A673 (cell line): Measurements from ENCODE around the gene TXNDC2. TPM values are rescaled to one million over a fixed set of nuclear protein-coding genes. Genes with fewer than 3 reads are reported as not detected.

Source experiments
- BruUV-seq: library from RNA; stranded (reverse); fragments of 400-500 nt; replicated peaks from 2 replicates; lab custom pipeline; 2021; lab: Mats Ljungman, UMichigan
- CTCF ChIA-PET: fragments of 300-600 bp; sonication (Branson Sonifier 250); formaldehyde crosslinking; loops from one replicate; lab custom pipeline; 2022; ENCODE audit warnings: antibody characterized with exemption; lab: Charles Lee
- POLR2A ChIA-PET: fragments of 300-600 bp; sonication (Branson Sonifier 250); formaldehyde crosslinking; loops from one replicate; lab custom pipeline; 2022; ENCODE audit warnings: antibody characterized with exemption; ENCODE audit not compliant: low non-redundant PET; lab: Charles Lee
- DNase-seq: peaks from one replicate; pipeline ENCODE4 v3.0.0-alpha.2; 2015; ENCODE audit warnings: low spot score
- H3K27ac ChIP-seq: fragments of 200-600 bp; sonication (generic); 2 replicates; pipeline ENCODE4 v1.5.1; 2016; ENCODE audit warnings: mixed run types, low read depth, mild to moderate bottlenecking, mixed read lengths, antibody characterized with exemption, low read length; ENCODE audit not compliant: poor library complexity, severe bottlenecking
- H3K27me3 ChIP-seq: fragments of 200-600 bp; sonication (generic); replicated peaks from 2 replicates; pipeline ENCODE4 v1.6.1; 2017; ENCODE audit warnings: mixed run types, low read depth, mild to moderate bottlenecking, mixed read lengths, antibody characterized with exemption, low read length; ENCODE audit not compliant: insufficient read depth, poor library complexity
- H3K36me3 ChIP-seq: fragments of 200-600 bp; sonication (generic); 2 replicates; pipeline ENCODE4 v1.6.1; 2016; ENCODE audit warnings: mixed run types, mild to moderate bottlenecking, mixed read lengths, antibody characterized with exemption, low read length; ENCODE audit not compliant: insufficient read depth, poor library complexity, severe bottlenecking
- H3K4me1 ChIP-seq: fragments of 200-600 bp; sonication (generic); 2 replicates; pipeline ENCODE4 v1.6.1; 2017; ENCODE audit warnings: mixed run types, mild to moderate bottlenecking, mixed read lengths, antibody characterized with exemption, low read length; ENCODE audit not compliant: insufficient read depth, poor library complexity, severe bottlenecking
- H3K4me3 ChIP-seq: fragments of 200-600 bp; sonication (generic); 2 replicates; pipeline ENCODE4 v1.5.1; 2016; ENCODE audit warnings: low read depth, mixed run types, mild to moderate bottlenecking, mixed read lengths, low read length; ENCODE audit not compliant: poor library complexity, severe bottlenecking
- H3K9me3 ChIP-seq: fragments of 200-600 bp; sonication (generic); 2 replicates; pipeline ENCODE4 v1.6.1; 2016; ENCODE audit warnings: mixed run types, low read depth, mild to moderate bottlenecking, mixed read lengths, antibody characterized with exemption, low read length; ENCODE audit not compliant: poor library complexity, severe bottlenecking
- EZH2 ChIP-seq: fragments of 200-600 bp; sonication (generic); IDR thresholded peaks from 2 replicates; pipeline ENCODE4 v1.6.1; 2017; ENCODE audit warnings: borderline replicate concordance, low read depth, mild to moderate bottlenecking, mixed read lengths, antibody characterized with exemption, low read length; ENCODE audit not compliant: poor library complexity, severe bottlenecking
- intact Hi-C: fragments of 100-400 bp; cut with micrococcal nuclease; formaldehyde crosslinking; loops from one replicate; pipeline ENCODE4 v1.10.0; 2022; ENCODE audit not compliant: unreplicated experiment
- total RNA-seq: library from RNA; stranded (reverse); gene quantifications from 2 replicates; pipeline ENCODE4 v1.2.3, GENCODE V29; 2021
- TF ChIP-seq, protein P1 (sequence below): fragments of 300-800, 200-600 bp; sonication (generic); conservative IDR thresholded peaks from 2 replicates; pipeline ENCODE4 v1.5.1; 2017; ENCODE audit warnings: low read depth, mild to moderate bottlenecking, antibody characterized with exemption, low read length, moderate library complexity, mixed read lengths

TXNDC2 gene
- total RNA-seq, 1 experiment from 2014 or later = 0.13 TPM

DNA sequence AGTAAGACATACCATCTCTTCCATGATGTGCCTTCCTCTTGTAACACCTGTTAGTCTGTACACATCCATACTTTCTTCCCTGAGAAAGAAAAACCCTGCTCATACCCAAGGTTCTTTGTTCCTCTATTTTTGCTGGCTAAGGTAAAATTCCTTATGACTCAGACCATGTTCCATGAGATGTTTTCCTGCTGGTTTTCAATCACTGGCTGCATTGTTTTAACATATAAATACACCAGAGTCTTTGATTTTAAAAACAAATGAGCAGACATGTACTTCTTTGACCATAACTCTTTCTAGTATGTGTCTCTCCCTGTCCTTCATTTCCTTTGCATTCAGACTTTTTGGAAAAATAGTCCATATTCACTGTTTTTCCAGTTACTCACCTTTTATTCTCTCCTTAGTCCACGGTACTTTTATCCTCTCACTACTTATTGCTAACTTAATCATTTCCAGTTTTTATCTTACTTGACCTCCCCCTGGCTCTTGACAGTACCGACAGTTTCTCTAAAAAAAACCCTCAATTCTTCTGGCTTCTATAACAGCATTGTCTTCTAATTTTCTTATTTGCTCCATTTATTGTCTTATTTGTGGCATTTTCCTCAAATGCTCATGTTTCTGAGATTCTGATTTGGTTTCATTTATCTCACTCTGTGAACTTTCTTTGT is 32.4 kb downstream of the TXNDC2 start:
- Histone ChIP-seq H3K27me3 (no peaks in the 10 kb centered on the region), H3K36me3 (no peaks in the 10 kb centered on the region), H3K9me3 (no peaks in the 10 kb centered on the region), H3K4me3 (no peak overlapping the region), H3K4me1 (peaks cover 58% of the 10 kb centered on the region), H3K27ac (no peak overlapping the region)
- no peak for DNase-seq
- no TSS peak for BruUV-seq
- intact Hi-C loops = no loop called here
- ChIA-PET CTCF (no interaction called here), POLR2A (no interaction called here)
- no peak for TF ChIP-seq EZH2
- TF ChIP-seq, protein P1, sequence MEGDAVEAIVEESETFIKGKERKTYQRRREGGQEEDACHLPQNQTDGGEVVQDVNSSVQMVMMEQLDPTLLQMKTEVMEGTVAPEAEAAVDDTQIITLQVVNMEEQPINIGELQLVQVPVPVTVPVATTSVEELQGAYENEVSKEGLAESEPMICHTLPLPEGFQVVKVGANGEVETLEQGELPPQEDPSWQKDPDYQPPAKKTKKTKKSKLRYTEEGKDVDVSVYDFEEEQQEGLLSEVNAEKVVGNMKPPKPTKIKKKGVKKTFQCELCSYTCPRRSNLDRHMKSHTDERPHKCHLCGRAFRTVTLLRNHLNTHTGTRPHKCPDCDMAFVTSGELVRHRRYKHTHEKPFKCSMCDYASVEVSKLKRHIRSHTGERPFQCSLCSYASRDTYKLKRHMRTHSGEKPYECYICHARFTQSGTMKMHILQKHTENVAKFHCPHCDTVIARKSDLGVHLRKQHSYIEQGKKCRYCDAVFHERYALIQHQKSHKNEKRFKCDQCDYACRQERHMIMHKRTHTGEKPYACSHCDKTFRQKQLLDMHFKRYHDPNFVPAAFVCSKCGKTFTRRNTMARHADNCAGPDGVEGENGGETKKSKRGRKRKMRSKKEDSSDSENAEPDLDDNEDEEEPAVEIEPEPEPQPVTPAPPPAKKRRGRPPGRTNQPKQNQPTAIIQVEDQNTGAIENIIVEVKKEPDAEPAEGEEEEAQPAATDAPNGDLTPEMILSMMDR = no peak

DNA sequence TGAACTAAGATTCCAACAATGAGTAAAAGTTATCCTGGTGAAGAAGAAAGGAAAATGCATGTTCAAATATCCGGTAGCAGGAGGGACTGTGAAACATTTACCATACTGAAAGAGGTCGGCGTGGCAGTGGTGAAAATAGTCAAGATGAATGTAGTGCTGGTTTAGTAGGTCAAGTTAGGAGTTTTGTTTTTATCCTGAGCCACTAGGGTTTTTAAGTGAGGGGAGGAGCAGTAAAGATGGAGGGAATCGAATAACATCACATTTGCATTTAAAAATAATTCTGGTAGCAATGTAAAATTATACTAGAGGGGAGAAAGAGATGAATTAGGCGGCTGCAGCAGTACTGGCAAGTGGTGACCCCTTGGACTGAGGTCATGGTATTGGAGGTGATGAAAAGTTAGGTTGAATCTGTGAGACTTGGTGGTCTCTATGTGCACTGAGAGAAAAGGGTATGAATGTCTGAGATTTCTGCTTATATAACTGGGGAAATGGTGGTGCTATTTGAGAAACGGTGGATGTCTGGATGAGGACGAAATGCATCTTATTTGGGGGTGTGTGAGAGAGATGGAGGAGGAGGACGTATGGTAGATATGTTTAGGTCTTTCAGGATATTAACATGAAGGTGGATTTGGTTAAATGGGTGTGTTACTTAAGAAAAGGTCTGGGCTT is 33.9 kb downstream of the TXNDC2 start:
- TF ChIP-seq, protein P1 = no peak
- no peak for TF ChIP-seq EZH2
- Histone ChIP-seq H3K4me1 (peaks cover 70% of the 10 kb centered on the region), H3K4me3 (no peak overlapping the region), H3K9me3 (no peaks in the 10 kb centered on the region), H3K27ac (no peak overlapping the region), H3K27me3 (no peaks in the 10 kb centered on the region), H3K36me3 (no peaks in the 10 kb centered on the region)
- ChIA-PET CTCF (no interaction called here), POLR2A (no interaction called here)
- BruUV-seq = no TSS peak
- DNase-seq = no peak
- intact Hi-C loops = loop anchor here (10.0 kb wide), 1 partner anchor 215 kb away; the partner anchor contains the start of gene RAB31

DNA sequence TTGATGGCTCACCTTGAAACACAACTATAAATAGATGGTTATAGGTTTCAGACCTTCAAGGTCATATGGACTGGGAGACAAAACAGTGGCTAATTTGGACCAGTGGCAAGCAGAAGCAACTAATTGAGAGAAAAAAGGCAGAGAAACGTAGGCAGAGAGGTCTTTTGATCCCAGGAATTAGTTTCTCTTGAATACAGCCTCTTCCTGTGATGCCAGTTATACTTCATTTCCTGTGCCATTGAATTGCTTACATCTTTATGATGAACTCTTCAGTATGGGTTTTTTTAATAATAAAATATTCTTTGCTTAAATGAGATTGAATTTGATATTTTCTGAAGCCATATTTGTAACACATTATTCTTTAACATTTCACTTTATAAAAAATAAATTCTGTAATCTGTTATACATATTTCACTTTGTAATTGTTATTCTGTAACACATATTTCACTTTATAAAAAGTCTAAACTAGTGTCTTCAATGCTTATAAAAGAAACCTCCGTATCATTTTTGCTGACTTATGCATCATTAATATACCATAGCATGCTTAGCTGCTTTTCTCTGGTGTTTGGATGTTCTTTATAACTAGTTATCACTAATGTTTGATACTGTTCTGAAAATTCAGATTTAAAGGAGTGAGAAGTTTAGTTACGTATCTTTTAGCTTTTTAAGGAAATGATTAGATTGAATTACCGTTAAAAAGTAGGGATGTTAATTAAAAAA is 37.0 kb downstream of the TXNDC2 start:
- DNase-seq = no peak
- TF ChIP-seq EZH2 = no peak
- TF ChIP-seq, protein P1 = no peak
- Histone ChIP-seq H3K36me3 (no peaks in the 10 kb centered on the region), H3K4me1 (peaks cover 73% of the 10 kb centered on the region), H3K27ac (no peak overlapping the region), H3K4me3 (no peak overlapping the region), H3K9me3 (no peaks in the 10 kb centered on the region), H3K27me3 (no peaks in the 10 kb centered on the region)
- ChIA-PET POLR2A (no interaction called here), CTCF (no interaction called here)
- intact Hi-C loops = loop anchor here (10.0 kb wide), 1 partner anchor 218 kb away; the partner anchor contains the start of gene RAB31
- BruUV-seq = no TSS peak
